Activated T-cell treated with anti-CD3 and anti-CD28 coated beads for 24 hours (primary cell): ENCODE measurements around the gene LLGL1.

Experiments used
- DNase-seq: peaks from one replicate; pipeline ENCODE4 v3.0.0-alpha.2; 2020; ENCODE audit warnings: low read depth

The LLGL1 gene

GRCh38 chr17:18230288-18231141, 5.1 kb downstream of the LLGL1 start:
- DNase-seq = no peak

- no peak for DNase-seq
Observed at GRCh38 chr17:18231164-18231563, 5.7 kb downstream of the LLGL1 start.

- no peak for DNase-seq
Observed at GRCh38 chr17:18233803-18234518, 8.5 kb downstream of the LLGL1 start.

GRCh38 chr17:18234853-18235380, 9.5 kb downstream of the LLGL1 start:
- no peak for DNase-seq

GRCh38 chr17:18235743-18236256, 10.4 kb downstream of the LLGL1 start:
- DNase-seq = no peak

GRCh38 chr17:18236494-18236893, 11.1 kb downstream of the LLGL1 start:
- DNase-seq = no peak

GRCh38 chr17:18237461-18237860, 12.0 kb downstream of the LLGL1 start:
- no peak for DNase-seq

GRCh38 chr17:18238299-18238698, 12.9 kb downstream of the LLGL1 start:
- no peak for DNase-seq

GRCh38 chr17:18240449-18240848, 15.0 kb downstream of the LLGL1 start:
- DNase-seq = no peak

- no peak for DNase-seq
Observed at GRCh38 chr17:18241229-18241871, 15.9 kb downstream of the LLGL1 start.

- no peak for DNase-seq
Observed at GRCh38 chr17:18245038-18245776, 19.8 kb downstream of the LLGL1 start.

GRCh38 chr17:18246109-18246725, 20.8 kb downstream of the LLGL1 start:
- DNase-seq = no peak

- DNase-seq = peak; percentile 18
Observed at GRCh38 chr17:18246880-18247612, 21.6 kb downstream of the LLGL1 start.

- no peak for DNase-seq
Observed at GRCh38 chr17:18247613-18248001, 22.2 kb downstream of the LLGL1 start.

GRCh38 chr17:18248300-18248731, 22.9 kb downstream of the LLGL1 start:
- peak; percentile 55 for DNase-seq

GRCh38 chr17:18248811-18249210, 23.4 kb downstream of the LLGL1 start:
- DNase-seq = no peak

- no peak for DNase-seq
Observed at GRCh38 chr17:18250259-18250658, 24.8 kb downstream of the LLGL1 start.

GRCh38 chr17:18250708-18251107, 25.3 kb downstream of the LLGL1 start:
- DNase-seq = no peak

GRCh38 chr17:18251204-18251603, 25.8 kb downstream of the LLGL1 start:
- no peak for DNase-seq

- DNase-seq = no peak
Observed at GRCh38 chr17:18252160-18252559, 26.7 kb downstream of the LLGL1 start.
